HG02759 (cell line): Measurements from ENCODE around the gene SPI1.
A peak's percentile ranks its signal among the peaks of the same experiment; 100 is the strongest.

Source experiments
- ATAC-seq: cut with Tn5 transposase; IDR thresholded peaks from one replicate; pipeline ENCODE4 v1.9.1; 2021; ENCODE audit warnings: mild to moderate bottlenecking, moderate library complexity; ENCODE audit not compliant: unreplicated experiment

The SPI1 gene

DNA sequence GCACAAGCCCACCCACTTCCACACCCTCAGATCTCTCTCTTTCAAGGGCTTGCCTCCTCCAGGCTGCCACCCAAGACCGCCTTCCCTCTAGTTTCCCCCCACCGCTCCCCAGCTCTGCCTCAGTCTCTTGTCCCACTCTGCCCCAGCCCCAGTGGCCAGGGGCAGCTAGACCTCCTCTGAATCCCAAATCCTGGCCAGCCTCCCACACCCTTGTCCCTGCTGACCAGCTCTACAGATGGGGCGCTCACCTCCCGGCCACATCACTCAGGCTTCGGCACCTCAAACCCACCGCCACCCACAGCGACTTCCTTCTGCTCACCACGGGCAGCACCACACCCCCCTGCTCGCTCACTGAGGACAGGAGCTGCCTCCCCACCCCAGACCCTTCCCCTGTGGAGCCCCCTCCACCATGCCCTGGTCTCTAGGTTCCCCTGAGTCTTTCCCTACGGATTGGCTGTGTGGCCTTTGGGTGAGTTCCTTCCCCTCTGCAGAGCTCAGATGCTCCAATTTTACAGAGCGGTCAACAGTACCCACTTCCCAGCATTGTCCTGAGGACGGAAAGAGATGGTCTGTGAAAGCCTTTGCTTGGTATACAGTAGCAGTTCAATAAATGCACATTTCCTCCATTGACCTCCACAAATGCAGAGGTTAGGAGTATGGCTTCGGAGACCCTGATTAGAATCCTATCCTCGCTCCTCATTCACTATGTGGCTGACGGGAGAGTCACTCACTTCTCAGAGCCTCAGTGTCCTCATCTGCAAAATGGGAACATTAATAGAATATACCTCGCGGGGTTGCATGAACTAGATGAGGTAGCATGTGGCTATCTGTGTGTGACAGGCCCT, 11.5 kb upstream of the SPI1 start:
- no peak for ATAC-seq

DNA sequence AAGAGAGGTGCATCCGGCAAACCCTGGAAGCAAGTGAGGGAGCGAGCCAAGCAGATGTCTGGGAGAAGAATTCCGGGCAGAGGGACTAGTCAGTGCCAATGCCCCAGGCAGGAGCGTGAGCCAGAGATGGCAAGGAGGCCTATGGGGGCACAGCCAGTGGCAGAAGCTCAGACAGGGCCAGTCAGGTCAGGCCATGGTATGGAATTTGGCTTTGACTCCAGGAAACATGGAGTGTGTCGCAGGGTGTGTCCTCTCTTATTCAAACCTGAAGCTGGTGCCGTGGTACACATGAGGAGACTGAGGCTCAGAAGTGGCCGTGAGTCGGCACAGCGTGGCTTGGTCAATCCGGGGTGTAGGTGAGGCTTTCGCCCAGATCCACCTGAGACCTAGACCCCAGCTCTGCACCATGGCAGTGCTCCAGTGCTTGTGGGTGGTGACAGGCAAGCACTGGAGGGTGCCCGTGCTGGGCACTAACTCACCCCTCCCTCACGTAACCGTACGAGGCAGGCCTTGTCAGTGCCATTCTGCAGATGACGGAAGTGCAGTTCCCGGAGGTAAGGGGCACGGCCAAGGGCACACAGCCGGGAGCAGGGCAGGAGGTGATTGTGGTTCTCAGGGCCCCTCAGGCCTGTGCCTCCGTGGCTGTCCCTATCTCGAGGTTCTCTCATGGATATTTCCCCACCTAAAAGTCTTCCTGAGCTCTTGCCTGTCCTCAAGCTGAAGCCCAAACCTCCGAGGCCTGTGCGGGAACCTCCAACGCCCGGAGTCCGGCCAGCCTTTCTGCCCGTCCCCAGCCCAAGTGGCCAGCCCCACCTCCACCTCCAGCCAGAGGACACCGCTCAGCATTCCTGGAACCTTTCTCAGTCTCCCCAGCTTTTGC, 10.6 kb upstream of the SPI1 start:
- ATAC-seq, result no peak

GRCh38 chr11:47387944-47388696, 9.8 kb upstream of the SPI1 start:
- ATAC-seq, result no peak

DNA sequence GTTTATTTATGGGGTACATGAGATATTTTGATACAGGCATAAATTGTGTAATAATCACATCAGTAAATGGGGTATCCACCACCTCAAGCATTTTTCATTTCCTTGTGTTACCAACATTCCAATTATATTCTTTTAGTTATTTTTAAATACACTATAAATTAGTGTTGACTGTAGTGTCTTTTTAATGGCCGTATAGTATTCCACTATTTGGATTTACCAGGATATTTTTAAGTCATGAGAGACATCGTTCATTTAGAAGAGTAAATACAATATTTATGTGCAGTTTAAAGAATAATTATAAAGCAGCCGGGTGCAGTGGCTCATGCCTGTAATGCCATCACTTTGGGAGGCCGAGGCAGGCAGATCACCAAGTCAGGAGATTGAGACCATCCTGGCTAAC, 6.2 kb upstream of the SPI1 start:
- no peak for ATAC-seq

DNA sequence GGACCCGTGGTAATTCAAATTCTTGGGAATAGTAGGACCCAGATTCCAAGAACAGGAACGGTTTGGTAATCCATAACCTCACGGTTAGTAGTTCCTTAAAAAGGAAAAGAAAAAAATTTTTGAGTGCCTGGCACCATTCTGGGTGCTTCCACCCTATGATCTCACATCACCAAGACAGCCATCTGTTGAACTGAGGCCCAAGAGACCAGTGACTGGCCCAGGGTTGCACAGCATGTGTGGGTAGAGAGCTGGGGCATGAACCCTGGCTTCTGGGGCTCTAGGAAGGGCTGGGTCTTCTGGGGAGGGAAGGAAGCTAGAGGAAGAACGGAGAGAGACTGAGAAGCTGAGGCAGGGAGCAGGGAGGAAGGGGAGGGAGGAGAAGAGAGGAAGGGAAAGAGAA, 4.7 kb upstream of the SPI1 start:
- ATAC-seq, result no peak

DNA sequence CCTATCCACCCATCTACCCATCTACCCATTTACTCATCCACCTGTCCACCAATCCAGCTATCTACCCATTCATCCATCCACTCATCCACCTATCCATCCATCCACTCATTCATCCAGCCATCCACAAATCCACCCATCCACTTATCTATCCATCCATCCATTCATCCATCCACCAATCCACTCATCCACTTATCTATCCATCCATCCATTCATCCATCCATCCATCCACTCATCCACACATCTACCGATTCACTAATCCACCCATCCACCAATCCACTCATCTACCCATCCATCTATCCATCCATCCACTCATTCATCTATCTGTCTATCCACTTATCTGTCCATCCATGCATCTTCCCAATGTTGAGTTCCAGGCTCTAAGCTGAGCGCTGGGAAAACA, 1.7 kb upstream of the SPI1 start:
- ATAC-seq, result no peak

GRCh38 chr11:47379317-47379716, 970 bp upstream of the SPI1 start:
- no peak for ATAC-seq

DNA sequence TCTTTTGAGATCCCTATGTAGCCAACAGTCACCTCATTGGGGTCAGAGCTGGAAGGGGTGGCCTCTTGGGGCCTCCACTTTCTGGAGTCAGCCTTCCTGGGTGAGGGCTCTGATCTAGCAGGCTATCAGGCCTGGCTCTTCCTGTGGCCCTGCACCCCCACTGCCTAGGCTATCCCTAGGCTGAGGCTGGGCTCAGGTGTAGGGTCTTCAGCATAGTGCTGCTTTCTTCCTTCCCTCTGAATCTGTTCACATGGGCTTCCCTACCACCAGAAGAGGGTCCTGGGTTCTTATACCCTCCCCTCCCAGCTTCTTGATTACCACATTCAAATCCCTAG, 456 bp upstream of the SPI1 start:
- ATAC-seq, result no peak

DNA sequence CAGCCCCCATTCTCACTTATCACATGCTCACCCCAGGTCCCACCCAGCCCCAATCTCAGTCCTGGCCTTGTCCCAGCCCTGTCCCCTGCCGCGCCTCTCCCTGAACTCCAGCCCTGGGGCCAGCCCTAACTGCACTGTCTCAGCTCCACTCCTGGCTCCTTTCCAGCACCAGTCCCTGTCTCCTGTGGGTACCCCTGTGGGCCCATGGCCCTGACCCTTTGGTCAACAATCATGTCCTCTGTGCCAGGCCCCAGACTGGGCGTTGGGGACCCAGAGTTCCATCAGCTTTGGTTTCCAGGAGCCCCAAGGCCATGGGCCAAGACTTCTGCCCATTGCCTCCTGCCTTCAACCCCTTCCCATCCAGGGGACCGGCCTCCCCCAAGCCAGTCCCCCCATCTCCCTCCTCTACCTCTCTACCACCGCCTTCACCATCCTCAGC, 757 bp downstream of the SPI1 start:
- peak; percentile 15 for ATAC-seq

GRCh38 chr11:47376525-47377371, 1.6 kb downstream of the SPI1 start:
- ATAC-seq, result peak; percentile 36

GRCh38 chr11:47376107-47376524, 2.2 kb downstream of the SPI1 start:
- no peak for ATAC-seq

- no peak for ATAC-seq
Observed at GRCh38 chr11:47375546-47376085, 2.7 kb downstream of the SPI1 start.

GRCh38 chr11:47375020-47375419, 3.3 kb downstream of the SPI1 start:
- no peak for ATAC-seq

DNA sequence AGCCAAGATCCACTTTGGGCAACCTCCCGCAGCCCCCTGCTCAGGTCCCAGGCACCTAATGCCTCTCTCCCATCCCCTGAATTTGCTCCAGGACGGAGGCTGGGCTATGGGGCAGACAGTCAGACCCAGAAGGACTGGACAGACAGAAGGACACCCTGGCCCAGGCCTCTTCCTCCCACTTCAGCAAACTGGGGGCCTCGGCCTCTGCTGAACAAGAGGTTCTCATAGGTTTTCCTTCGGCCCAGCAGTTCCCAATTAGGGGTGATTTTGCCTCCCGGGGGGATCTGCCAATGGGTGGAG, 3.7 kb downstream of the SPI1 start:
- ATAC-seq, result no peak

GRCh38 chr11:47373876-47374719, 4.2 kb downstream of the SPI1 start:
- ATAC-seq, result peak; percentile 35

- no peak for ATAC-seq
Observed at GRCh38 chr11:47372422-47372821, 5.9 kb downstream of the SPI1 start.

DNA sequence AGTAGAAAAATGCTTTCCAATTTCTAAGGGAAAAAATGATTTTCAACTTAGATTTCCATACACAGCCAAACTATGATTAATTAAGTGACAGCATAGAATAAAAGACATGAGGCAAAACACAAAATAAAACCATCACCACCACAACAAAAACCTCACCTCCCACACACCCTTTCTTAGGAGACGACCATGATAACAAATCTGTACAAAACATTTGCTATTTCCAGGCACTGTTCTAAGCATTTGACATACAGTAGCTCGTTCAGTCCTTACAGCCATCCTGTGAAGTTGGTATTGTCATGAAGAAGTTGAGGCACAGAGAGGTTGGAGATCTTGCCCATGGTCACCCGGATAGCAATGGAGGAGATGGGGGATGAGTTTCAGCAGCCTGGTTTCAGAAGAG, 8.7 kb downstream of the SPI1 start:
- ATAC-seq, result no peak

DNA sequence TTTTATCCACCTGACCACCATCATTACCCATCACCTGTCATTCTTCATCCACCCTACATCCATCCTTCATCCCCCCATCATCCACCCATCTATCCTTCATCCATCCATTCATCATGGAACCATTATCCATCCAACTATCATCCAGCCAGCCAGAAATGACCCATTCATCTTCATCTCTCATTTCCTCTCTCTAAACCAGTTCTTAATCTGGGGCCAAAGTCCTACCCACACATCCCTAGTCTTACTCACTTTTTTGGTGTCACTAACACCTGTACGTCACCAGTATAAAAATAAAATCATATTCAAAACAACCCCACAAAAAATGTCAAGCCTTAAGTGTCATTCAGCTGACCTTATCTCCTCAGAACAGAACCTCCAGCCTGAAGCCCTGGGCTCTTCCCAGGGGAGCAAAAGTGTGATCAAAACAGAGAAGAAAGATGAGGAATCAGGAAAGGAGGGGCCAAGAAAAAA, 12.3 kb downstream of the SPI1 start:
- no peak for ATAC-seq

DNA sequence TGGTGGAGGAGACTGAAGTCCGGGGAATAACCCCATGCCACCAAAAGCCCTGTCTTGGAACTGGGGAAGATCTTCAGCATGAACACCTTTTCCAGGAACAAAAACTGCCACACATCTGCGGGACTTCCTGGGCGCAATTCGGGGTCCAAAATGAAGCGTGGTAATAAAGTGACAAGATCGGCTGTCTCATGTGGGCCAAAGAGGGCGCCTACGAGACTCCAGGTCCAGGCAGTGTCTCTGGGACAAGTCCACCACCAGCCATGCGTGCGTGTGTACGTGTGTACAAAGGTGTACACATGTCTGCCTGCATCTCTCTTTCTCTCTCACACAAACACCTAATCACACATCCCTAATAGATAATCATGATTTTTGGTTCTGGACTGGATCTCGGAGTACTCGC, 16.9 kb downstream of the SPI1 start:
- ATAC-seq, result no peak
